Fibroblast of mammary gland (primary cell): Measurements from ENCODE around the gene HOPX.
"Not testable (repeated sequence)": the region's sequence is repeated elsewhere in the genome, so short reads cannot be mapped to it uniquely, and the experiment has no call there.

ENCODE experiments used
- DNase-seq: peaks from one replicate; pipeline ENCODE4 v3.0.0-alpha.2; 2010; ENCODE audit warnings: low read depth
- H3K4me3 ChIP-seq: 2 replicates; pipeline ENCODE4 v1.5.1; 2011; ENCODE audit warnings: low read depth, mild to moderate bottlenecking, low read length, moderate library complexity; ENCODE audit not compliant: control insufficient read depth
- CTCF ChIP-seq: conservative IDR thresholded peaks from 2 replicates; pipeline ENCODE4 v1.5.1; 2011; ENCODE audit warnings: low read depth, low read length, inconsistent platforms; ENCODE audit not compliant: control insufficient read depth, insufficient read depth

HOPX gene

GRCh38 chr4:56701161-56701480 lies 20.0 kb upstream of the HOPX start:
- no peak for TF ChIP-seq CTCF
- DNase-seq, result no peak
- H3K4me3 ChIP-seq, result no peak overlapping the region

GRCh38 chr4:56699537-56700105 lies 18.5 kb upstream of the HOPX start:
- no peak overlapping the region for H3K4me3 ChIP-seq
- no peak for DNase-seq
- TF ChIP-seq CTCF, result no peak

GRCh38 chr4:56698329-56698728 lies 17.2 kb upstream of the HOPX start:
- DNase-seq, result peak; percentile 56

DNA sequence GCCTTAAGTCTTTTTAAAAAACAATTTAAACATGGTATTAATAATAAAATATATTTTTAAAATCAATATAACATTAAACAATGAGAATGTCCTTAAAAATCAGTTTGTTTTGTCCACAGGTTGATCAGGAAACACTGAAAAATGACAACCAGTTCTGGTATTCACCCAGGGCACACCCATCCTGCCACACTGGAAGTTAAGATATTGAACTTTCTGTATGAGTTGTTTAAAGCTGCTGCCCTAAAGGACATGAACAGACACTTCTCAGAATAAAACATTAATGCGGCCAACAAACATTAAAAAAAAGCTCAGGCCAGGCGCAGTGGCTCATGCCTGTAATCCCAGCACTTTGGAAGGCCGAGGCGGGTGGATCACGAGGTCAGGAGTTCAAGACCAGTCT lies 15.0 kb upstream of the HOPX start:
- DNase-seq, result no peak
- TF ChIP-seq CTCF, result no peak
- H3K4me3 ChIP-seq, result no peak overlapping the region

More at GRCh38 chr4:56698329-56698728, 17.2 kb upstream of the HOPX start:
- no peak for TF ChIP-seq CTCF
- no peak overlapping the region for H3K4me3 ChIP-seq

DNA sequence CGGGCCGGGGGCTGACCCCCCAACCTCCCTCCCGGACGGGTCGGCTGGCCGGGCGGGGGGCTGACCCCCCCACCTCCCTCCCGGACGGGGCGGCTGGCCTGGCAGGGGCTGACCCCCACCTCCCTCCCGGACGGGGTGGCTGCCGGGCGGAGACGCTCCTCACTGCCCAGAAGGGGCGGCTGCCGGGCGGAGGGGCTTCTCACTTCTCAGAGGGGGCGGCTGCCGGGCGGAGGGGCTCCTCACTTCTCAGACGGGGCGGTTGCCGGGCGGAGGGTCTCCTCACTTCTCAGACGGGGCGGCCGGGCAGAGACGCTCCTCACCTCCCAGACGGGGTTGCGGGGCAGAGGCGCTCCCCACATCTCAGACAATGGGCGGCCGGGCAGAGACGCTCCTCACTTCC lies 12.4 kb upstream of the HOPX start:
- DNase-seq, H3K4me3 ChIP-seq: not testable (repeated sequence)

- no peak overlapping the region for H3K4me3 ChIP-seq
- no peak for TF ChIP-seq CTCF
- DNase-seq, result no peak
Observed at GRCh38 chr4:56692576-56692975, 11.5 kb upstream of the HOPX start.

DNA sequence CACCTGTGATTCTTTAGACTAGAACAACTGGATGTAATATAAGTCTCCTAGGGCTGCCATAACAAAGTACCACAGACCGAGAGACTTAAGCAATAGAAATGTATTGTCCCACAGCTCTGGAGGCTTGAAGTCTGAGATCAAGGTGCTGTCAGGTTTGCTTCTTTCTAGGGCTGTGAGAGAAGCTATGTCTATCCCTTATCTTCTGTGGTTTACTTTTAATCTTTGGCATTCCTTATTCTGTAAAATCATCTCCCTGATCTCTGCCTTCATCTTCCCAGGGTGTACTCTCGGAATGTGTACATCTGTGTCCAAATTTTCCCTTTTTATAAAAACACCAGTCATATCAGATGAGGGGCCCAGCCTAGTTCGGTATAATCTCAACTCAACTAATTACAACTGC lies 10.3 kb upstream of the HOPX start:
- H3K4me3 ChIP-seq, result no peak overlapping the region
- DNase-seq, result no peak
- no peak for TF ChIP-seq CTCF
